Stimulated activated naive CD8-positive, alpha-beta T cell treated with anti-CD3 and anti-CD28 coated beads, Interleukin-15, amount 100 ng/mL, for 72 hours (primary cell): ENCODE data around the gene SCN9A.

Source experiments
- ATAC-seq: fragments of 150-1000 bp; cut with Tn5 transposase; 2 replicates; pipeline ENCODE4 v1.10.0; 2021; ENCODE audit warnings: mild to moderate bottlenecking, moderate library complexity
- DNase-seq, 2 donors: peaks; one replicate each; pipeline ENCODE4 v3.0.0; 2021 to 2022
- H3K27ac Mint-ChIP-seq, 2 donors: one replicate each; pipeline ENCODE4 v1.8.0; 2022; ENCODE audit warnings: mild to moderate bottlenecking in 2 of 2, mixed read lengths in 2 of 2, moderate library complexity in 2 of 2
- H3K27me3 Mint-ChIP-seq: one replicate; pipeline ENCODE4 v1.8.0; 2022; ENCODE audit warnings: mixed read lengths
- H3K4me1 Mint-ChIP-seq: one replicate; pipeline ENCODE4 v1.8.0; 2022; ENCODE audit warnings: mild to moderate bottlenecking, mixed read lengths
- H3K4me3 Mint-ChIP-seq, 2 donors: one replicate each; pipeline ENCODE4 v1.8.0; 2022; ENCODE audit warnings: mild to moderate bottlenecking in 2 of 2, mixed read lengths in 2 of 2, moderate library complexity in 1 of 2
- H3K9me3 Mint-ChIP-seq, 2 donors: one replicate each; pipeline ENCODE4 v1.8.0; 2022; ENCODE audit warnings: mixed read lengths in 2 of 2

The SCN9A gene

GRCh38 chr2:166155589-166155988 is 220.2 kb downstream of the SCN9A start:
- no peak overlapping the region for H3K27ac Mint-ChIP-seq
- ATAC-seq: no peak
- no peaks in the 10 kb centered on the region for H3K9me3 Mint-ChIP-seq
- peaks cover 35% of the 10 kb centered on the region for H3K27me3 Mint-ChIP-seq
- no peaks in the 10 kb centered on the region for H3K4me1 Mint-ChIP-seq
- DNase-seq: no peak
- no peak overlapping the region for H3K4me3 Mint-ChIP-seq

GRCh38 chr2:166154685-166155338 is 220.9 kb downstream of the SCN9A start:
- Mint-ChIP-seq H3K27me3 (peaks cover 33% of the 10 kb centered on the region), H3K9me3 (no peaks in the 10 kb centered on the region), H3K4me1 (no peaks in the 10 kb centered on the region), H3K27ac (no peak overlapping the region), H3K4me3 (no peak overlapping the region)
- ATAC-seq: no peak
- no peak for DNase-seq

- no peak overlapping the region for H3K4me3 Mint-ChIP-seq
- DNase-seq: no peak
- no peaks in the 10 kb centered on the region for H3K9me3 Mint-ChIP-seq
- no peak overlapping the region for H3K27ac Mint-ChIP-seq
- ATAC-seq: no peak
- no peaks in the 10 kb centered on the region for H3K4me1 Mint-ChIP-seq
- peaks cover 29% of the 10 kb centered on the region for H3K27me3 Mint-ChIP-seq
These were observed 223.7 kb downstream of the SCN9A start for GRCh38 chr2:166152064-166152463.

- H3K27ac Mint-ChIP-seq: no peak overlapping the region
- no peak for DNase-seq
- no peak overlapping the region for H3K4me3 Mint-ChIP-seq
- H3K4me1 Mint-ChIP-seq: no peaks in the 10 kb centered on the region
- ATAC-seq: no peak
- H3K27me3 Mint-ChIP-seq: peaks cover 9% of the 10 kb centered on the region
- no peaks in the 10 kb centered on the region for H3K9me3 Mint-ChIP-seq
These were observed 227.0 kb downstream of the SCN9A start for GRCh38 chr2:166148500-166149400.

GRCh38 chr2:166147883-166148282 is 227.9 kb downstream of the SCN9A start:
- Mint-ChIP-seq H3K4me1 (no peaks in the 10 kb centered on the region), H3K27ac (no peak overlapping the region), H3K27me3 (peaks cover 9% of the 10 kb centered on the region), H3K4me3 (no peak overlapping the region), H3K9me3 (no peaks in the 10 kb centered on the region)
- no peak for DNase-seq
- no peak for ATAC-seq
